Natural killer cell (primary cell): ENCODE results near the gene TRAF2. TPM values are rescaled to one million over a fixed set of nuclear protein-coding genes. Genes with fewer than 3 reads are reported as not detected.

Experiments used
- ATAC-seq, 3 donors: fragments of 150-1000 bp in 2 of 3; fragments of 200-7000 bp in 1 of 3; cut with Tn5 transposase; 1 replicate in 1 of 3; 2 replicates in 2 of 3; pipeline ENCODE4 v1.10.0; 2021; ENCODE audit warnings: mild to moderate bottlenecking in 2 of 3, moderate library complexity in 2 of 3
- DNase-seq, 2 donors: peaks; one replicate each; pipeline versions ENCODE4 v3.0.0 to v3.0.0-alpha.2; 2013 to 2021; ENCODE audit warnings: mixed read lengths in 1 of 2
- H3K27ac ChIP-seq: one replicate; pipeline ENCODE4 v1.5.1; 2013; ENCODE audit warnings: mild to moderate bottlenecking, low read length
- H3K27me3 ChIP-seq: one replicate; pipeline ENCODE4 v1.6.1; 2013; ENCODE audit warnings: low read length; ENCODE audit not compliant: control insufficient read depth, insufficient read depth
- H3K36me3 ChIP-seq: one replicate; pipeline ENCODE4 v1.6.1; 2013; ENCODE audit warnings: low read length; ENCODE audit not compliant: control insufficient read depth, insufficient read depth
- H3K4me1 ChIP-seq: one replicate; pipeline ENCODE4 v1.6.1; 2013; ENCODE audit warnings: low read length; ENCODE audit not compliant: control insufficient read depth, insufficient read depth
- H3K4me3 ChIP-seq: one replicate; pipeline ENCODE4 v1.5.1; 2013; ENCODE audit warnings: low read length
- H3K9me3 ChIP-seq: one replicate; pipeline ENCODE4 v1.6.1; 2013; ENCODE audit warnings: low read length; ENCODE audit not compliant: control insufficient read depth, insufficient read depth
- H3K27ac Mint-ChIP-seq, 2 donors: one replicate each; pipeline ENCODE4 v1.8.0; 2022; ENCODE audit warnings: mild to moderate bottlenecking in 2 of 2, mixed read lengths in 2 of 2, moderate library complexity in 1 of 2
- H3K27me3 Mint-ChIP-seq, 2 donors: one replicate each; pipeline ENCODE4 v1.8.0; 2022; ENCODE audit warnings: low read depth in 2 of 2, mixed read lengths in 2 of 2
- H3K36me3 Mint-ChIP-seq: one replicate; pipeline ENCODE4 v1.8.0; 2022; ENCODE audit warnings: mixed read lengths
- H3K4me1 Mint-ChIP-seq, 2 donors: one replicate each; pipeline ENCODE4 v1.8.0; 2022; ENCODE audit warnings: mixed read lengths in 2 of 2
- H3K4me3 Mint-ChIP-seq: one replicate; pipeline ENCODE4 v1.8.0; 2022; ENCODE audit warnings: mild to moderate bottlenecking, moderate library complexity, mixed read lengths
- H3K9me3 Mint-ChIP-seq, 2 donors: one replicate each; pipeline ENCODE4 v1.8.0; 2022; ENCODE audit warnings: mixed read lengths in 2 of 2
- WGBS: methylation state at CpG from one replicate; pipeline ENCODE4 v1.1.7; 2013; ENCODE audit warnings: missing lambda C conversion rate; ENCODE audit not compliant: insufficient coverage; 5-methylcytosine and 5-hydroxymethylcytosine counted together
- intact Hi-C: fragments of 100-400 bp; cut with micrococcal nuclease; formaldehyde crosslinking; loops from one replicate; pipeline ENCODE4 v1.14.2; 2022
- total RNA-seq, 4 donors: library from RNA; stranded (reverse); fragments of 120-200 nt in 1 of 4; gene quantifications; one replicate each; pipeline versions ENCODE4 v1.2.3 to v1.2.4, GENCODE V29; 2013 to 2022
- TF ChIP-seq, protein P1 (sequence below): fragments of 200-600 bp; IDR thresholded peaks from one replicate; pipeline ENCODE4 v1.8.0; 2022; ENCODE audit warnings: antibody characterized with exemption

The TRAF2 gene
- total RNA-seq, 3 donors from 2014 or later (not counting 1 experiment from before 2014, with no cell fraction given) = 17.4 to 35.5 (median 25.0) TPM

GRCh38 chr9:136848393-136849037 is 37.8 kb upstream of the TRAF2 start:
- ATAC-seq (peak in 2 of 3 donors; percentile 1 to 5), DNase-seq (peak in 1 of 2 donors; percentile 61)
- Histone ChIP-seq H3K27ac (peak overlapping the region; percentile 77), H3K4me1 (peaks cover 44% of the 10 kb centered on the region), H3K36me3 (peaks cover 6% of the 10 kb centered on the region), H3K4me3 (peak overlapping the region; percentile 94), H3K9me3 (no peaks in the 10 kb centered on the region), H3K27me3 (peaks cover 3% of the 10 kb centered on the region)
- Mint-ChIP-seq H3K9me3 (no peaks in the 10 kb centered on the region), H3K4me1 (peaks cover 12 to 31% of the 10 kb centered on the region in 2 donors), H3K27me3 (no peaks in the 10 kb centered on the region), H3K4me3 (peak overlapping the region; percentile 93), H3K27ac (peak overlapping the region; percentile 88 to 97), H3K36me3 (no peaks in the 10 kb centered on the region)
- TF ChIP-seq, protein P1, sequence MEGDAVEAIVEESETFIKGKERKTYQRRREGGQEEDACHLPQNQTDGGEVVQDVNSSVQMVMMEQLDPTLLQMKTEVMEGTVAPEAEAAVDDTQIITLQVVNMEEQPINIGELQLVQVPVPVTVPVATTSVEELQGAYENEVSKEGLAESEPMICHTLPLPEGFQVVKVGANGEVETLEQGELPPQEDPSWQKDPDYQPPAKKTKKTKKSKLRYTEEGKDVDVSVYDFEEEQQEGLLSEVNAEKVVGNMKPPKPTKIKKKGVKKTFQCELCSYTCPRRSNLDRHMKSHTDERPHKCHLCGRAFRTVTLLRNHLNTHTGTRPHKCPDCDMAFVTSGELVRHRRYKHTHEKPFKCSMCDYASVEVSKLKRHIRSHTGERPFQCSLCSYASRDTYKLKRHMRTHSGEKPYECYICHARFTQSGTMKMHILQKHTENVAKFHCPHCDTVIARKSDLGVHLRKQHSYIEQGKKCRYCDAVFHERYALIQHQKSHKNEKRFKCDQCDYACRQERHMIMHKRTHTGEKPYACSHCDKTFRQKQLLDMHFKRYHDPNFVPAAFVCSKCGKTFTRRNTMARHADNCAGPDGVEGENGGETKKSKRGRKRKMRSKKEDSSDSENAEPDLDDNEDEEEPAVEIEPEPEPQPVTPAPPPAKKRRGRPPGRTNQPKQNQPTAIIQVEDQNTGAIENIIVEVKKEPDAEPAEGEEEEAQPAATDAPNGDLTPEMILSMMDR = no peak
- WGBS = 1% methylated on average over 48 of the region's 53 CpGs
- intact Hi-C loops = loop anchor here (1.0 to 10.0 kb wide), 3 partner anchors 38 to 314 kb away; partner anchors contain the start of genes CLIC3 and TRAF2

DNA sequence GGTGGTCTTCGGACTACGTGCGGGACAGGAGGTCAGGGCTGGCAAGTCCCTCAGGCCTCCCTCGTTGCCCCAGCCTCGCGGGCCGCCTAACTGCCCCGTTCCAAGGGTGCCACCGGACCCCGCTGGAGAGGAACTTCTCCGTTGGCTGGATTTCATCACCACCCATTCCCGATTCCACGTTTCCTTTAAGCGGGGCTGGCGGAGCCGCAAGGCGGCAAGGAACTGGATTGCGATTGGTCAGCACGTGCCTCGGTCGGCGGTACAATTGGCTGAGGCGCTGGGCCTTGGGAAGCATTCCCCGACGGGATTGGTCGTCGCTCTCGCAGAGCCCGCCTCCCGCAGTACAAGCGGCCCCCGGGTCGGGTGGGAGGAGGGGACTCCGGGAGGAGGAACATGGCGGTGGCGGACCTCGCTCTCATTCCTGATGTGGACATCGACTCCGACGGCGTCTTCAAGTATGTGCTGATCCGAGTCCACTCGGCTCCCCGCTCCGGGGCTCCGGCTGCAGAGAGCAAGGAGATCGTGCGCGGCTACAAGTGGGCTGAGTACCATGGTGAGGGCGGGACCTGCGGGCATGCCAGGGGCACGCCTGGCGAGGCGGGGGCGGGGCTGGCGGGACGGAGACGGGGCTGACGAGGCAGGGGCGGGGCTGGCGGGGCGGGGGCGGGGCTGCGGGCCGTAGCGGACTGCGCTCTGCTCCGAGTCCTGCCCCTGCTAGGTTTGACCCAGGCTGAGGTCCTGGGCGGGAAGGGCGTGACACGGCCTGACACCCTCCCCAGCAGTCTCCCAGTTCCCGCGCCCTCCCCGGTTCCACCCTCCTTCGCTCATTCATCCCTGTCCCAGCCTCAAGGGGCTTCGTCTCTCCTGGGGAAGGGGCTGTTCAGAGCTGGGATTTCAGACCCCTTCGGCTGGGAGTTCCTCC is 37.0 kb upstream of the TRAF2 start, which contains the start of gene PHPT1:
PHPT1 (plus strand) TSS at position 372 of the 922 bp plus-strand sequence; CDS start at position 394, 22 bp downstream.
- intact Hi-C loops = loop anchor here (1.0 to 10.0 kb wide), 3 partner anchors 37 to 314 kb away; partner anchors contain the start of genes CLIC3 and TRAF2
- H3K9me3 Mint-ChIP-seq = no peaks in the 10 kb centered on the region

DNA sequence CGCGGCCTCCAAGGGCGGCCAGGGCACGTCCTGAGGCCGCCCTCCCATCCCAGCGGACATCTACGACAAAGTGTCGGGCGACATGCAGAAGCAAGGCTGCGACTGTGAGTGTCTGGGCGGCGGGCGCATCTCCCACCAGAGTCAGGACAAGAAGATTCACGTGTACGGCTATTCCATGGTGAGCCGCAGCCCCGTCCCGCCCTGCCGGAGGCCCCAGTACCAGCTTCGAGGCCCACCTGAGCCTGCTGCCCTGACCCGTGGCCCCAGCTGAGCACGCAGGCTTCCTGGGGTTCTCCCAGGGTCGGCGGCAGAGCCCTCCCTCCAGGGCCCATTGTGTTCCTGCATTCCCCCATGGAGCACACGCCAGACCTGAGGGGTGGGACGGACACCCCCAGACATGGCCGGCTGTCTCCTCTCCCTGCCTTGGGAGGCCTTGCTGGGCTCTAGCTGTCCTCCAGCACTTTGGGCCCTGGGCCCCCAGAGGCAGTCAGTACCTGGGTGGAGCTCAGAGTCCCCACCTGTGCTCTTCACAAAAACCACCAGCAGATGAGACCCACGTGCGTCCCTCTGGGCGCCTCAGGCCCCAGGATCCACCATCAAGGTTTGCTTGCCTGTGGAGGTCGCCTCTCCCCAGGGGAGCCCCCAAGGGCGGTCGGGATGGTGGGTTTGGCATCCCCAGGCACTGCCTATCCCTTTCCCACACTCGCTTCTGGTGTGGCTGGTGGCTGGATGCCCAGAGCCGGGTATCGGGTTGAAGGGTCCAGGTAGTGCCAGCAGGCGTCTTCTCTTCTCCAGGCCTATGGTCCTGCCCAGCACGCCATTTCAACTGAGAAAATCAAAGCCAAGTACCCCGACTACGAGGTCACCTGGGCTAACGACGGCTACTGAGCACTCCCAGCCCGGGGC is 36.1 kb upstream of the TRAF2 start:
- no peaks in the 10 kb centered on the region for H3K36me3 Mint-ChIP-seq
- H3K4me1 ChIP-seq = peaks cover 35% of the 10 kb centered on the region
- H3K4me3 Mint-ChIP-seq = peak overlapping the region; percentile 79
- 78% methylated on average over 43 of the region's 43 CpGs for WGBS
- ATAC-seq = no peak
- H3K36me3 ChIP-seq = peaks cover 5% of the 10 kb centered on the region
- no peaks in the 10 kb centered on the region for H3K9me3 Mint-ChIP-seq
- no peaks in the 10 kb centered on the region for H3K9me3 ChIP-seq
- H3K27me3 ChIP-seq = peaks cover 1% of the 10 kb centered on the region
- peak overlapping the region; percentile 88 to 97 for H3K27ac Mint-ChIP-seq
- H3K4me3 ChIP-seq = peak overlapping the region; percentile 94
- no peak for DNase-seq
- no peaks in the 10 kb centered on the region for H3K27me3 Mint-ChIP-seq
- TF ChIP-seq, protein P1 = no peak
- H3K27ac ChIP-seq = peak overlapping the region; percentile 39
- peaks cover 8 to 27% of the 10 kb centered on the region in 2 donors for H3K4me1 Mint-ChIP-seq
- intact Hi-C loops = loop anchor here (1.0 to 10.0 kb wide), 3 partner anchors 36 to 315 kb away; partner anchors contain the start of genes CLIC3 and TRAF2

More for the DNA sequence above, 37.0 kb upstream of the TRAF2 start, which contains the start of gene PHPT1:
- under 1% methylated on average over 77 of the region's 77 CpGs for WGBS
- H3K9me3 ChIP-seq = no peaks in the 10 kb centered on the region
- peak within 1 kb of the TSS; percentile 94 for H3K4me3 ChIP-seq
- ATAC-seq (peak; percentile 88 to 95 (median 89)), DNase-seq (peak; percentile 97 to 98)
- peak within 1 kb of the TSS; percentile 77 for H3K27ac ChIP-seq
- H3K4me3 Mint-ChIP-seq = peak within 1 kb of the TSS; percentile 93
- TF ChIP-seq, protein P1 = no peak
- H3K36me3 ChIP-seq = peaks cover 6% of the 10 kb centered on the region
- peak within 1 kb of the TSS; percentile 88 to 97 for H3K27ac Mint-ChIP-seq
- peaks cover 3% of the 10 kb centered on the region for H3K27me3 ChIP-seq
- H3K27me3 Mint-ChIP-seq = no peaks in the 10 kb centered on the region
- peaks cover 39% of the 10 kb centered on the region for H3K4me1 ChIP-seq
- peaks cover 8 to 27% of the 10 kb centered on the region in 2 donors for H3K4me1 Mint-ChIP-seq
- H3K36me3 Mint-ChIP-seq = no peaks in the 10 kb centered on the region
